Osteoblast (primary cell): Measurements from ENCODE around the gene CREB5. TPM values are rescaled to one million over a fixed set of nuclear protein-coding genes. Genes with fewer than 3 reads are reported as not detected.
"Not testable (repeated sequence)": the region's sequence is repeated elsewhere in the genome, so short reads cannot be mapped to it uniquely, and the experiment has no call there.

Experiments used
- DNase-seq: peaks from one replicate; pipeline ENCODE4 v3.0.0; 2011; ENCODE audit warnings: low spot score, mixed read lengths; ENCODE audit not compliant: insufficient read length; ENCODE audit errors: missing footprints
- H2AFZ ChIP-seq: 2 replicates; pipeline ENCODE4 v1.6.0; 2011; ENCODE audit warnings: mild to moderate bottlenecking, low read length
- H3K27ac ChIP-seq: 2 replicates; pipeline ENCODE4 v1.5.1; 2011; ENCODE audit warnings: mild to moderate bottlenecking, low read depth, low read length, moderate library complexity
- H3K27me3 ChIP-seq: 2 replicates; pipeline ENCODE4 v1.6.0; 2012; ENCODE audit warnings: mild to moderate bottlenecking, control low read depth, inconsistent platforms, low read length, moderate library complexity; ENCODE audit not compliant: insufficient read depth
- H3K36me3 ChIP-seq: 2 replicates; pipeline ENCODE4 v1.5.1; 2011; ENCODE audit warnings: mild to moderate bottlenecking, low read length, control low read depth, moderate library complexity; ENCODE audit not compliant: insufficient read depth
- H3K4me1 ChIP-seq: 2 replicates; pipeline ENCODE4 v1.5.1; 2011; ENCODE audit warnings: mild to moderate bottlenecking, low read length, control low read depth, moderate library complexity; ENCODE audit not compliant: insufficient read depth
- H3K4me2 ChIP-seq: 2 replicates; pipeline ENCODE4 v1.6.0; 2011; ENCODE audit warnings: mild to moderate bottlenecking, low read length; ENCODE audit not compliant: insufficient read depth
- H3K4me3 ChIP-seq: fragments of 200-600 bp; sonication (generic); 3 replicates; pipeline ENCODE4 v1.5.1; 2012; ENCODE audit warnings: mild to moderate bottlenecking, low read length, inconsistent platforms; ENCODE audit not compliant: insufficient read depth
- H3K79me2 ChIP-seq: 2 replicates; pipeline ENCODE4 v1.6.0; 2012; ENCODE audit warnings: mild to moderate bottlenecking, low read length, control low read depth, inconsistent platforms; ENCODE audit not compliant: insufficient read depth
- H3K9me3 ChIP-seq: 2 replicates; pipeline ENCODE4 v1.5.1; 2011; ENCODE audit warnings: low read depth, low read length, control low read depth
- H4K20me1 ChIP-seq: 2 replicates; pipeline ENCODE4 v1.6.0; 2012; ENCODE audit warnings: mild to moderate bottlenecking, low read length, control low read depth; ENCODE audit not compliant: insufficient read depth
- CTCF ChIP-seq: IDR thresholded peaks from 2 replicates; pipeline ENCODE4 v1.5.1; 2011; ENCODE audit warnings: mild to moderate bottlenecking, low read depth, low read length, moderate library complexity; ENCODE audit errors: extremely low read depth
- total RNA-seq: library from RNA; depleted of rRNA; stranded (reverse); fragments of >200 nt; gene quantifications from 2 replicates; pipeline ENCODE4 v1.2.3, GENCODE V29; 2012

CREB5 gene
- total RNA-seq, 1 donor: 5.1 TPM

DNA sequence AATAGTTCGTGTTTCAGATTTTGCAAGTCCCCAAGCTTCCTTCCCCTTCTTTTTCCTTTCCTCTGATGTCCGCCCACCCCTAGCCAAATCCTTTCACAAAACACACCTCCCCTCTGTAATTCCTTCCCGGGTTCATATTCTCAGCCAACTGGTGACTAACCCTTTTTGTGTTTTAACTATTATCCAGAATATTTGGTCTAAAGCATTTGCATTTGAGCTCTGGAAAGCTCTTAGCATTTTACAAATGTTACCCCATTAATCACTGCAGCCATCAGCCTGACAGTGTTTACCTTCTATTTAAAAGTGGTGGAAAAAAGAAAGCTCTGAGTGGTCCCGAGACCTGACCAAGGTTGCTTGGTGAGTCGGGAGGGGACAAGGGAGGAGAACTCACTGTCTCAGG lies 139.0 kb downstream of the CREB5 start:
- H3K27ac ChIP-seq: no peak overlapping the region
- TF ChIP-seq CTCF: no peak
- H3K4me1 ChIP-seq: no peaks in the 10 kb centered on the region
- H3K9me3 ChIP-seq: no peaks in the 10 kb centered on the region
- no peak overlapping the region for H2AFZ ChIP-seq
- no peaks in the 10 kb centered on the region for H3K27me3 ChIP-seq
- H4K20me1 ChIP-seq: no peaks in the 10 kb centered on the region
- no peak overlapping the region for H3K4me2 ChIP-seq
- H3K36me3 ChIP-seq: no peaks in the 10 kb centered on the region
- no peaks in the 10 kb centered on the region for H3K79me2 ChIP-seq
- DNase-seq: no peak
- H3K4me3 ChIP-seq: no peak overlapping the region

GRCh38 chr7:28551766-28552165 lies 139.4 kb downstream of the CREB5 start:
- H3K27ac ChIP-seq, DNase-seq, H3K4me2 ChIP-seq, H4K20me1 ChIP-seq, H3K9me3 ChIP-seq, H3K36me3 ChIP-seq, H3K79me2 ChIP-seq, H3K27me3 ChIP-seq, H3K4me1 ChIP-seq, H3K4me3 ChIP-seq, H2AFZ ChIP-seq: not testable (repeated sequence)

DNA sequence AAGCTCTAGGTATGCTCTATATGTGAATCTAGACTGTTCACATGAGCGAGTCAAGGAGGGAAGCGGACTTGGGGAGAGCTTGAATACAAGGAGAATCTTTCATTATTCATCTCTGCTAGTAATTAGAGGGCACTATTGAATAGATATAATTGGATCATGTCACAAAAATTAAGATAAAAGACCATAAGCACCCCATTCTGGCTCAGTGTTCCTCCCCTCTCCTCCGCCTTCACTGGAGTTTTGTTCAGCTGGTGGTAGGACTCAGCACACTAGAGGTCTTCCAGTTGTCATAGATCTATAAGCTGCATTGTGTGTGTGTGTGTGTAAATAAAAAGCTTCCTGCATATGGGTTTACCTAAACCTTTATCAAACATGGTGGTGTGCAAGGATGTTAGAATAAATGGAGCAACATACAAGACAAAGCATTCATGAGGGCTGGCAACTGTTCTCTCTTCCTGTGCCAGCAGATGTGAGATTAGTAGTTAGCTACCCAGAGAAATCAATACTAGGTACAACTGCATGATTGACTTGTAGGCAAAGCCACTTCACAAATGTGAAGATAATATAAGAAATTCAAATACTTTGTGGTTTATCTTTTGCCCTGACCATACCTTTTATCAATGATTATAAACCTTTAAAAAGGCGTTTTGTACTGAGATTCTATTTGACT lies 142.6 kb downstream of the CREB5 start:
- no peak for DNase-seq
- no peaks in the 10 kb centered on the region for H3K27me3 ChIP-seq
- H4K20me1 ChIP-seq: no peaks in the 10 kb centered on the region
- H3K4me2 ChIP-seq: no peak overlapping the region
- no peak overlapping the region for H3K27ac ChIP-seq
- H3K4me3 ChIP-seq: no peak overlapping the region
- H3K4me1 ChIP-seq: no peaks in the 10 kb centered on the region
- H2AFZ ChIP-seq: no peak overlapping the region
- H3K79me2 ChIP-seq: no peaks in the 10 kb centered on the region
- no peaks in the 10 kb centered on the region for H3K36me3 ChIP-seq
- TF ChIP-seq CTCF: no peak
- H3K9me3 ChIP-seq: no peaks in the 10 kb centered on the region

DNA sequence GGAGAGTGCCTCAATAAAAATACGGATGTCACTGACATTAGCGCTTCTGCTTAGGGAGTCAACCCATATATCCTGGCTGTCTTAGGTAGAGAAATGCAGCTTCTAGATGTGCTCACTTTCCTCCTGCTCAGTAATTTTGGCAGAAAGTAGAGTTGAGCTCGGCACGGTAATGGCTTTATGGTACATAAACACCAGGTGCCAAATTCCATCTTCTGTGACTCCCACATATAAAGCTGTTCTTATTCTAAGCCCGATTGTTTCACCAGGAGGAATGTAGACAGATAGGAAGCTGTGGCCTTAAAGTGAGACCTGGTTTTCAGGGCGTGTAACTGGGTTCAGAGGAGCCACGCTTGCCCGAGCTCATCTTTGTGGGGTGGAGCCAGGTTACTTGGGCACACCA lies 143.7 kb downstream of the CREB5 start:
- Histone ChIP-seq H3K4me2 (no peak overlapping the region), H4K20me1 (no peaks in the 10 kb centered on the region), H3K27me3 (no peaks in the 10 kb centered on the region), H3K9me3 (no peaks in the 10 kb centered on the region), H3K36me3 (no peaks in the 10 kb centered on the region), H2AFZ (no peak overlapping the region), H3K27ac (no peak overlapping the region), H3K79me2 (no peaks in the 10 kb centered on the region), H3K4me1 (no peaks in the 10 kb centered on the region), H3K4me3 (no peak overlapping the region)
- no peak for TF ChIP-seq CTCF
- no peak for DNase-seq
